Ureter (tissue), 1 donor: Measurements from ENCODE around the gene FOXP4. TPM values are rescaled to one million over a fixed set of nuclear protein-coding genes. Genes with fewer than 3 reads are reported as not detected.

Experiments used
- DNase-seq: peaks from one replicate; pipeline ENCODE4 v3.0.0-alpha.2; 2020; ENCODE audit warnings: low spot score
- total RNA-seq: library from RNA; stranded (reverse); gene quantifications from one replicate; pipeline ENCODE4 v1.2.4, GENCODE V29; 2023
- donor health status: DM: yes; HTN: yes; CAD: no.

The FOXP4 gene, protein sequence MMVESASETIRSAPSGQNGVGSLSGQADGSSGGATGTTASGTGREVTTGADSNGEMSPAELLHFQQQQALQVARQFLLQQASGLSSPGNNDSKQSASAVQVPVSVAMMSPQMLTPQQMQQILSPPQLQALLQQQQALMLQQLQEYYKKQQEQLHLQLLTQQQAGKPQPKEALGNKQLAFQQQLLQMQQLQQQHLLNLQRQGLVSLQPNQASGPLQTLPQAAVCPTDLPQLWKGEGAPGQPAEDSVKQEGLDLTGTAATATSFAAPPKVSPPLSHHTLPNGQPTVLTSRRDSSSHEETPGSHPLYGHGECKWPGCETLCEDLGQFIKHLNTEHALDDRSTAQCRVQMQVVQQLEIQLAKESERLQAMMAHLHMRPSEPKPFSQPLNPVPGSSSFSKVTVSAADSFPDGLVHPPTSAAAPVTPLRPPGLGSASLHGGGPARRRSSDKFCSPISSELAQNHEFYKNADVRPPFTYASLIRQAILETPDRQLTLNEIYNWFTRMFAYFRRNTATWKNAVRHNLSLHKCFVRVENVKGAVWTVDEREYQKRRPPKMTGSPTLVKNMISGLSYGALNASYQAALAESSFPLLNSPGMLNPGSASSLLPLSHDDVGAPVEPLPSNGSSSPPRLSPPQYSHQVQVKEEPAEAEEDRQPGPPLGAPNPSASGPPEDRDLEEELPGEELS
- total RNA-seq = 25.1 TPM

- peak; percentile 94 for DNase-seq
Observed at GRCh38 chr6:41545703-41546474, at the start of gene FOXP4. FOXP4 (plus strand) TSS chr6:41546381; CDS start chr6:41565761, 19,380 bp downstream.

DNA sequence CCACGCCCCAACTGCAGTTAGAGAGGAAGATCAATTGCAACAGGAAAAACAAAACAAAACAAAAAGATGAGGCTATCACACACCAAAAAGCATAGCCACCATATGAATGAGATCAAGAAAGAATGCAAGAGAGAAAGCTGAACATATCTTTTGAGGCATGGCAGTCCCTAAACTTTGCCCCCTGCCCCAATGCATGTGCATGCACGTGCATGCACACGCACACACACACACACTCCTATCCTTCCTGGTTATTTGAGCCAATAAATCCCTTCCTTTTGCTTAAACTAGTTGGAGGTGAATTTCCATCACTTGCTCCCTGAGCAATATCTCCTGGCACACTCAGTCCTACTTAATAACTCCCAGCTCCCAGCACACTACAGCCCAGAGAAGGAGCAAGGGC lies 48.6 kb upstream of the FOXP4 start:
- no peak for DNase-seq

- no peak for DNase-seq
Observed at GRCh38 chr6:41497994-41498393, 48.2 kb upstream of the FOXP4 start.

DNA sequence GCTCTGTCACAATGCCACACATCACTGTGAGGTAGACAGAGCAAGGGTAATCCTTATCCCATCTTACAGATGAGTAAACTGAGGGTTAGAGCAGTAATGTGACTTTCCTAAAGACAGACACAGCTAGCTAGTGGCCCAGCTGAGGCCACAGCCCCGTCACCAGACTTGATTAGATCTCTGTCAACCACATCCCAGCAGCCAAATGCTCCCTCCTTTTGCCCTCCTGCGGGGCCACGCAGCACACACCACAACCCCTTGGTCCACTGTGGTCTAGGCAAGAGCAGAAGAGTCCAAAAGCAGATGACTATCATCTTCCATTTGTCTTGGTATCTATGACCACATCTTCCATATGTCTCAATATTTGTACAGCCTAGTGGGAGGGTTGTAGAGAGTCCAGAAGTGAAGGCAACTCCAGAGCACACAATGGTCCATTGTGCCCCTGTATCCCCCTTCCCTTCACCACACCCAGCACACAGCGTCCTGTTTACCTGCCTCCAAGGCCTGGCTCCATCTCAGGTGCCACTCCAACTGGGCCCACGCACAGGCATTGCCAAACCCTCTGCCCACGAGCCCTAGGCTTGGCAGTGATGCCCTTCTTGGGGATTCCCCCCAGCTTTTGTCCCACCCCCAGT lies 47.1 kb upstream of the FOXP4 start:
- DNase-seq = no peak

DNA sequence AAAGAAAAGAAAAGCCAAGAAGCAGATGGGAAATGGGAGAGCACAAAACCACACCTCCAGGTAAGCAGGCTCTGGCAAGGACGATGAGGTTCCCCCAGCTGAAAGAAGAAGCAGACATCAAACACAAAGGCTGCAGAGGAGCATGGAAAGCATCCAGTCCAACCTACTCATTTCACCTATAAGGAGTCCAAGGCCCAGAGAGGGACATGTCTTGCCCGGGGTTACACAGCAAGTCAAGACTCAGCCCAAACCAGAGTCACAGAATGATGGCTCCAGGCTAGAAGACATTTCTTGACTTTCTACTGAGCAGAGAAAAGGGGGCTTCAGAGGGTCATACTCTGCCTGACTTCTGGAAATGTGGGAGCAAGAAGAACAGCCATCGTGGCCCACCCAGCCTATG lies 45.6 kb upstream of the FOXP4 start:
- DNase-seq = no peak

GRCh38 chr6:41502566-41502916 lies 43.6 kb upstream of the FOXP4 start:
- DNase-seq = no peak

DNA sequence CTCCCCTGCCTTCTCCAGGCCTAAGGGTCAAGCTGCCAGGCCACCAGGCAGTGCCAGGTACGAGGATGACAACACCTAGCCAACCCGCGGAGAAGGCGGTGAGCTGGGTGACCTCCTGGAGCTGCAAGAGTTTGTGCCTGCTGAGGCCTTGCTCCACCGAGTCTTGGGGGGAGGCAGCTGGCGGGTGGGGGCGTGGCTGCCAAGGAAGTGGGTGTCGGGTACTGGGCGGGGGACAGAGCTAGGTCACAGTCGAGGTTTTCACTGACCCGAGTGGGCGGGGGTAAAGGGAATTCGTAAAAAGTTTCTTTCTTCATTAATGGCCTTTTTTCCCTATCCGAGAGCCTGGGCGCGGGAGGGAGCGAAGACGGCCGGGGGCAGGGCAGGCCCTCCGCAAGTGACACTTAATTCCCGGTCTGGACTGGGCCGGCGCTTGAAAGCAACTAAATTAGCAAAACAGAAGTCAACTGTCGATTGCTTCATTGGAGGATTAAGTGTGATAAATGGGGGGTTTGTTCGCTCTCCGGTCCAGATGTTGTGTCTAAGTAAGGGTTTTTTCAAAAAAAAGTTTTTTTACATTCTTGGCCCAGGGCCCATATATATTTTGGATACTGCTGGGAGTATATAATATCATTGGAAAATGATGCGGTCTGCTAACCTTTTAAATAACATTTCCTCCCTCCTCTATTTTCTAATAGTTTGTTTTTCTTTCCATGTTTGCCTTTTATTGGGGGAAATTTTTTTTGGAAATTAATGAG lies 43.1 kb upstream of the FOXP4 start:
- DNase-seq = no peak

DNA sequence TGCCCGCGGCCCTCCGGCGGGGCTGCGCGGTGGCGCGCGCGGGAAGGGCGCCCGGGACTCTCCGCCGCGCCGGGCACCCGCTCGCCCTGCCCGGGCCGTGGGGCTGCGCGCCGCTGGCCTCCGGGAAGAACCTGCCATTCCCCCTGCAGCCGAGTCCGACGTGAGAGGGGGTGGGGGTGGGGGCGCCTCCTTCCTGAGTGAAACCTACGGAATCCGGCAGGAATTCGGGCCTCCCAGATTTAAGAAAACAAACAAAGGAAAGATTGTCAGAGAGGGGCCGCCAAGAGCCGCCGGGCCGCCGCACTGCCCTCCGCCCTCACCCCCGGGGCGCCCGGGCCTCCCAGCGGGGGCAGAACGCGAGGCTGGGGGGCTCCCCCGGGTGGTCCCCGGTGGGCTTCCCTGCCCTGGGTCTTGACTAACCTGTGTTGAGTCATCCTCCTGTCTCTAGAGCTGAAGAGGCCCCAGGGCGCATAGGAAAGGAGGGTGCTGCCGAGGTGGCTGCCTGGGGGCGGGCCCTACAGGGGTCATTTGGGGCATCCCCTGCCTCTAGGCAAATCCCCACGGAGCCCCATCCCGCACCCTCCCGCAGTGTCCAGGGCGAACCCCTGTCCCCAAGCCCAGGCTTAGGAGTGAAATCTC lies 42.2 kb upstream of the FOXP4 start:
- DNase-seq = no peak

DNA sequence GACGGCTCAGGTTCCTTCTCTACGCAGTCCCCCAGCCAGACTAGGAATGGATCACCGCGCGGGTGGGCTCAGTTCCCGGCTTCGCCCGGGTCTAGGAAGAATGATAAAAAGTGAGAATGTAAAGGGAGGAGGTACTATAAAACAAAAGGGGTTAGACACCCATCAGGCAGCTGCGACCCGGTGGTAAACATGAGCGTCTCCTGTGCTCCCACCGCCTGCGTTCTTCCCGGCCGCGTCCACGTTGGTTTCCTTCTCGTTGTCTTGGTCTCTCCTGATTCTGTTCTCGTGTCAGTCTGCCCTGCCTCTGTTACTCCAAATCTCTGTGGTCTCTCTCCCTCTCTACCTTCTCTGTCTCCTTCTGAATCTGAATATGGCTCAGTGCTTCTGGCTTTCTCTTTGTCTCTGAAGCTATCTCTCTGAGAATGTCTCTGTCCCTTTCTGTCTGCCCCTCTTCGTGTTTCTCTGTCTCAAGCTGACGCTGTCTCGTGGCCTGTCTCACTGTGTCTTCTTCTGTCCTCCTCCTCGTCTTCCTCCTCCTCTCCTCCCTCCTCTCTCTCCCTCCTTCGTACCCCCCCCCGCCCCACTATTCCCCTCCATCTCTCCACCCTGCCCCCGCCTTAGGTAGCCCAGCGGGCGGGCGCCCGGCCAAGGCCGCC lies 41.6 kb upstream of the FOXP4 start:
- DNase-seq = no peak

- peak; percentile 85 for DNase-seq
Observed at GRCh38 chr6:41505122-41506049, 40.8 kb upstream of the FOXP4 start.

DNA sequence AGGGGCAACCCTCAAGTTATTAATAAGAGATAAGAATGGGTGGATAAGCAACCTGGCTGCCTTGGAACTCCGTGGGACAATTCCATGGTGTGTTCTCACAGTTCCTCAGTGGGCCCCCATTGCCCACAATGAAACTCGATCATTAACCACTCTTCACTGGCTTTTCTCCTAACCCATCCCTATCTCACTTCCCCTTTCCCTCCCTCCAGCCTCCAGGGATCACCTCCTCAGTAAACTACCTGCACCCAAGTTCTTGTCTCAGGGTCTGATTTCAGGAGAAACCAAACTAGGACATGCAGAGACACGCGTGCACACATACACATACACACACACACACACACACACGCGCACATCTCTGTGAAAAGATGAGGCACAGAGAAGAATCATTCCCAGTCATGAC lies 37.7 kb upstream of the FOXP4 start:
- no peak for DNase-seq

DNA sequence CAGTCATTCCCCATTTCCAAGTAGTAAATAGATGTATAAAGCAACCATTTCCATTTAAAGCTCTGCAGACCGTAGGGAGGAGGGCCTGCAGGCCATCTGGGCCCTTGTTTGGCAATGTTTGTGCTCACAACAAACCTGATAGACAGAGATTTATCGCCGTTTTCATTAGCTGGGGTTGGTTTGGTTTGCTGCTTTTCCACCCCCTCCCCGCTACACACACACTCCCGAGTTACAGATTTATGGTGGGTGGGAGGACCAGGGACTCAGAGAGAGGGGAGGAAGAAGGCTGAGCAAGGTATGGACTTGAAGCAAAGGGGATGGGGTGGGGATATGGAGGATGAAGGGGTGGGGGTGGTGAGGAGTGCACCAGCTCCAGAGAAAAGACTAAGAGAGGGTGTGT lies 36.6 kb upstream of the FOXP4 start:
- no peak for DNase-seq

GRCh38 chr6:41511443-41512060 lies 34.6 kb upstream of the FOXP4 start:
- DNase-seq = no peak

DNA sequence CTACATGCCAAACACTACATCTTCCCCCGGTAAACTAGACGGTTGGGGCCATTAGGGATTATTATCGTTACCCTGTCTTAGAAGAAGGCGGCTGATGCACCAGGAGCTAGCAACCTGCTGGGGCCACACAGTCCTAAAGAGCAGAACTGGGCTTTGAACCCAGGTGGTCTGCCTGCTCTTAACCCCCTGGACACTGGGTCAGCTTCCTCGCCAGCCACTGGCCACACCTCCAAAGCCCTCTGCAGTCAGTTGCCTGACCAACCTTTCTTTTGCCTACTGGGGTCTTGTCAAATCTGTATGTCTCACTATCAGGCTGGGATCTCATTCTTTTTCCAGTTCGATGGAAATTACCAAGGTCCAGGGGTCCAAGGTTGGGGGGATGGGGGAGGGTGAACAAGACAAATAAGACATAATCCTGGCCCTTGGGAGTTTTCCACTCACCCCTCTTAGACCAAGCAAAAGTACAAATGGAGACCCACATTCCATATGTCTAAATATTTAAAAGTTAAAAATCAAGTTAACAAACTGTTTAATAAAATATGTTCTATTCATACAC lies 34.0 kb upstream of the FOXP4 start:
- DNase-seq = no peak

GRCh38 chr6:41515995-41516394 lies 30.2 kb upstream of the FOXP4 start:
- DNase-seq = no peak

GRCh38 chr6:41518118-41518517 lies 28.1 kb upstream of the FOXP4 start:
- DNase-seq = no peak

- no peak for DNase-seq
Observed at GRCh38 chr6:41519305-41519744, 26.9 kb upstream of the FOXP4 start.
